ENCODE data around the gene ABHD12. TPM values are rescaled to one million over a fixed set of nuclear protein-coding genes. Genes with fewer than 3 reads are reported as not detected.

ABHD12 gene
- total and polyA plus RNA-seq, 2 donors (not counting 1 experiment from before 2014, with no cell fraction given), result 79.1 to 84.6 TPM

- Histone ChIP-seq H3K4me1 (ENCODE audit: control insufficient read depth, extremely low read depth, insufficient read depth, low read length) (peaks cover 2% of the 10 kb centered on the region), H3K79me2 (ENCODE audit: control insufficient read depth, insufficient read depth, low read length) (peaks cover 89% of the 10 kb centered on the region), H3K9ac (ENCODE audit: insufficient read depth, low read length) (no peak overlapping the region), H3K4me2 (ENCODE audit: extremely low read depth, insufficient read depth, low read length) (no peak overlapping the region), H2AFZ (ENCODE audit: low read length) (no peak overlapping the region), H4K20me1 (ENCODE audit: control insufficient read depth, extremely low read depth, insufficient read depth, low read length) (peaks cover 2% of the 10 kb centered on the region), H3K27ac (ENCODE audit: insufficient read depth, low read length) (no peak overlapping the region), H3K9me3 (ENCODE audit: control insufficient read depth, insufficient read depth, low read depth, low read length) (no peaks in the 10 kb centered on the region), H3K4me3 (replicated peaks in 1 of 4; ENCODE audit: control extremely low read depth in 1 of 4, insufficient read depth in 1 of 4, low read depth in 3 of 4, low read length in 4 of 4) (peak overlapping the region in 1 of 4 experiments; percentile 10), H3K27me3 (ENCODE audit: control insufficient read depth, insufficient read depth, low read length) (no peaks in the 10 kb centered on the region), H3K36me3 (ENCODE audit: control insufficient read depth, insufficient read depth, low read length) (peaks cover 6% of the 10 kb centered on the region)
- peak in 1 of 2 donors; percentile 45 for DNase-seq (ENCODE audit: low read depth in 2 of 2)
- no peak for TF ChIP-seq EZH2 (IDR thresholded peaks at IDR 0.05; ENCODE audit: low read length, missing control alignments)
- no peak for TF ChIP-seq CTCF (conservative IDR thresholded peaks at IDR 0.05 in 1 of 2, IDR thresholded peaks at IDR 0.05 in 1 of 2; ENCODE audit: low read depth in 1 of 2, low read length in 2 of 2)
These were observed 136.9 kb downstream of the ABHD12 start for GRCh38 chr20:25253606-25254275.

- H3K79me2 ChIP-seq (ENCODE audit: control insufficient read depth, insufficient read depth, low read length), result peaks cover 87% of the 10 kb centered on the region
- H3K4me3 ChIP-seq (replicated peaks in 1 of 4; ENCODE audit: control extremely low read depth in 1 of 4, insufficient read depth in 1 of 4, low read depth in 3 of 4, low read length in 4 of 4), result peak overlapping the region in 1 of 4 experiments; percentile 71
- H3K9me3 ChIP-seq (ENCODE audit: control insufficient read depth, insufficient read depth, low read depth, low read length), result no peaks in the 10 kb centered on the region
- peaks cover 3% of the 10 kb centered on the region for H3K36me3 ChIP-seq (ENCODE audit: control insufficient read depth, insufficient read depth, low read length)
- no peak overlapping the region for H3K27ac ChIP-seq (ENCODE audit: insufficient read depth, low read length)
- no peak for DNase-seq (ENCODE audit: low read depth in 2 of 2)
- H3K27me3 ChIP-seq (ENCODE audit: control insufficient read depth, insufficient read depth, low read length), result no peaks in the 10 kb centered on the region
- no peak overlapping the region for H3K4me2 ChIP-seq (ENCODE audit: extremely low read depth, insufficient read depth, low read length)
- peaks cover 2% of the 10 kb centered on the region for H4K20me1 ChIP-seq (ENCODE audit: control insufficient read depth, extremely low read depth, insufficient read depth, low read length)
- H2AFZ ChIP-seq (ENCODE audit: low read length), result no peak overlapping the region
- no peak for TF ChIP-seq CTCF (conservative IDR thresholded peaks at IDR 0.05 in 1 of 2, IDR thresholded peaks at IDR 0.05 in 1 of 2; ENCODE audit: low read depth in 1 of 2, low read length in 2 of 2)
- no peak for TF ChIP-seq EZH2 (IDR thresholded peaks at IDR 0.05; ENCODE audit: low read length, missing control alignments)
- no peak overlapping the region for H3K9ac ChIP-seq (ENCODE audit: insufficient read depth, low read length)
- H3K4me1 ChIP-seq (ENCODE audit: control insufficient read depth, extremely low read depth, insufficient read depth, low read length), result peaks cover 2% of the 10 kb centered on the region
These were observed 137.8 kb downstream of the ABHD12 start for GRCh38 chr20:25252686-25253421.

- no peaks in the 10 kb centered on the region for H3K27me3 ChIP-seq (ENCODE audit: control insufficient read depth, insufficient read depth, low read length)
- H3K36me3 ChIP-seq (ENCODE audit: control insufficient read depth, insufficient read depth, low read length), result peaks cover 3% of the 10 kb centered on the region
- H3K79me2 ChIP-seq (ENCODE audit: control insufficient read depth, insufficient read depth, low read length), result peaks cover 82% of the 10 kb centered on the region
- H4K20me1 ChIP-seq (ENCODE audit: control insufficient read depth, extremely low read depth, insufficient read depth, low read length), result peaks cover 2% of the 10 kb centered on the region
- H3K9me3 ChIP-seq (ENCODE audit: control insufficient read depth, insufficient read depth, low read depth, low read length), result no peaks in the 10 kb centered on the region
- TF ChIP-seq EZH2 (IDR thresholded peaks at IDR 0.05; ENCODE audit: low read length, missing control alignments) (no peak), CTCF (conservative IDR thresholded peaks at IDR 0.05 in 1 of 2, IDR thresholded peaks at IDR 0.05 in 1 of 2; ENCODE audit: low read depth in 1 of 2, low read length in 2 of 2) (no peak)
- DNase-seq (ENCODE audit: low read depth in 2 of 2), result no peak
- H3K9ac ChIP-seq (ENCODE audit: insufficient read depth, low read length), result no peak overlapping the region
- peak overlapping the region in 1 of 4 experiments; percentile 71 for H3K4me3 ChIP-seq (replicated peaks in 1 of 4; ENCODE audit: control extremely low read depth in 1 of 4, insufficient read depth in 1 of 4, low read depth in 3 of 4, low read length in 4 of 4)
- H3K4me2 ChIP-seq (ENCODE audit: extremely low read depth, insufficient read depth, low read length), result no peak overlapping the region
- no peak overlapping the region for H2AFZ ChIP-seq (ENCODE audit: low read length)
- peaks cover 2% of the 10 kb centered on the region for H3K4me1 ChIP-seq (ENCODE audit: control insufficient read depth, extremely low read depth, insufficient read depth, low read length)
- no peak overlapping the region for H3K27ac ChIP-seq (ENCODE audit: insufficient read depth, low read length)
These were observed 138.4 kb downstream of the ABHD12 start for GRCh38 chr20:25252230-25252651.
